ENCODE results near the gene KMT2D. TPM values are rescaled to one million over a fixed set of nuclear protein-coding genes. Genes with fewer than 3 reads are reported as not detected.

The KMT2D gene
- total RNA-seq, 1 donor from 2014 or later: 32.2 TPM

DNA sequence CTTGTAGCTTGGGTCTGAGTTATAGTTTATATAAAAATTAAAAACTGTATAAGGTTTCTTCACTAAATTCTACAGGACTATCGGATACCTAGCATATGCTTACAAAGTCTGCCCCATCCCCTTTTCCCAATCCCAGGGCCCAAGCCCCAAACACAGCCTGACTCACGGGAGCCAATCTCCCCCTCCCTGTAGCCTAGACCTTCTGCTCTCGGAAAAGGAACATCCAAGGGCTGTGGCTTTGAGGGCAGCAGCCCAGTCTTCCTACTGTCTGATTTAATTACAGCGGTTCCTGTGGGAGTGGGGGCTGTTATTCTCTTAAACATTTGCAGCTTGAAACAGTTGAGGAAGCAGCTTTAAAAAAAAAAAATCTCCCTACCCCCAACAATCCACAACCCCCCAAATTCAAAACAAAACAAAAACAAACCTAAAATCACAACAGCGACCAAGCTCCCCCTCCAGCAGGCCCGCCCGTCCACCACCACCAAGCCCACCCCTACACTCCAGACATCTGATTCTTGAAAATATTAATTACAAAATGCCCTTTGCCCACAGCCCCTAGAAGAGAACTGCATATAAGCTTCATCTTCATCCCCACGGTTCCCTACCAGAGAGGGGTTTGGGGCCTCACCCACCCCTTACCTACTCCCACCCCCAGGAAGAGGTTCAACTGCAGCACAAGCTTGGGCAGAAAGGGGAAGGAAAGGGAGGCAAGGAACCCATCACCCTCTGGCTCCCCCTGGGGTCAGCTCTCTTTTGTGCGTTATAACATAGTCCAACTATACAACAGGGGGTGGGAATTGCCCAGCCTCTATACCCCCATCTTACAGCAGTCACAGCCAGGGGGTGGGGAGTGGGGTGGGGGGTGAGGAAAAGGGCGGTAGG lies 40.9 kb downstream of the KMT2D start:
- peak; percentile 66 for DNase-seq (ENCODE audit: low read depth)

DNA sequence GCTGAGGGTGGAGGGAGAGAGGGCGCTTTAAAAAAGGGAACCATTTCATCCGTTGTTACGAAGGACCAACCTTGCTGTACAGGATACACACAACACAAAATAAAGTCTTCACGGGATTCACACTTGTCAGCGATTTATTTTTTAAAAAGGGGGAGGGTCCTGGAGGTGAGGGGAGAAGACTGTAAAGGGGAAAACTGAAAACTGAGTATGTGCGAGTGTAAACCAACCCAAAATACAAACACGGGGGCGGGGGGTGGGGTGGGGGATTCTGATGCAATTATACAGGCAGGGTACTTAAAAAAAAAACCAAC lies 41.5 kb downstream of the KMT2D start:
- no peak for DNase-seq (ENCODE audit: low read depth)

DNA sequence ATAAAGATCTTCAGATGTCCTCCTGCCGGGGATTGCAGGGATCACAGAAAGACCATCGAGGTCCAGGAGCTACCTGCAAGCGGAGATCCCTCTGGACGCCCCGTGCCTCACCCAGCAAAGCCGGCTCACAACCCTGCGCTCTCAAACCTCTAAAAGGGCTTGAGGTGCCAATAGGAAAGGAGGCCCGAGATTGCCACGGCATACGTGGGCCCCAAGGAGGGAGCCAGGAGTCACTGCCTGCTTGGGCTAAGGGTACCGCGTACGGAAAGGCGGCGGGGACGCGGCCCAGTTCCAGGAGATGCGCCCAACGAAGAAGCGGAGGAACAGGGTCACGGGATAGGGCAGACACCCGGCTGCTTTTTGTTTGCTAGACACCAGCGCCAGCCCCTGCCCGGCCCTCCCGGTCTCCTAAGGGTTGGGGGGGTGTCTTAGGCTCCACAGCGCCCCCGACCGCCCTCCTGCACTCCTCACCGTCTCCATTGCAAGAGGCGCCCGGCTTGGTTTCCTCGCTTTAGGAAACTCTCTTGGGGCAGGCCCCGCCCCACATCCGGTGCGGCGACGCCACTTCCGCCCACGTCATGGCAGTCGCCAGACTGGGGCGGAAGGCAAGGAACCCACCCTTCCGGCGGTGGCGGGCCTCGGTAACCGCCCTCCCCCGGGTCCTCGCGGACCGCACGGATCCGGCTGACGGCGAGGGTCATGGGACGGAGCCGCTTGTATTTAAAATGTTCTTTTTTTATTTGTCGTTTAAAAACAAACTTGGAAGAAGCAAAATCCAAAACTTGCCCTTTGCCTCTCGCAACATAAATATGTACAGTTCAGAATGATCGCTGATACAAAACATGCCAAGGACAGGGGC lies 42.1 kb downstream of the KMT2D start, which contains the start of gene PRKAG1:
PRKAG1 (minus strand) TSS at position 516 of the 859 bp plus-strand sequence; CDS start at position 480, 36 bp downstream.
- DNase-seq (ENCODE audit: low read depth): peak; percentile 98

DNA sequence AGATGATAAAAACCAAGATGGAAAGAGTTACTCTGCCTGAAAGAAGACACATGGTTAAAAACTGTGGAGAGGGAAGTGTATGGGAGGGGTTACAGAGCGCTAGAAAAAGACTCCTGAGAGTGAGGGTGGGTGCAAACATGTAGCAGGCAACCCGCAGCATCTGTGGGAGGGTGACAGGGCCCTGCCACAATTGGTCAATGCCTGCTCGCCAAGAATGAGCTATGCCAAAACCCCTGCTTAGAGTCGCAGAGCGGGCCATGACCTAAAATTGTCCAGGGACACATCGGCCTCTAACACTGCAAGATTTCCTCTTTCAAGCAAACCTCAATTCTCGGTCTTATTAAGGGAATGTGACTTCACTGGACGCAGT lies 42.7 kb downstream of the KMT2D start:
- peak; percentile 88 for DNase-seq (ENCODE audit: low read depth)

DNA sequence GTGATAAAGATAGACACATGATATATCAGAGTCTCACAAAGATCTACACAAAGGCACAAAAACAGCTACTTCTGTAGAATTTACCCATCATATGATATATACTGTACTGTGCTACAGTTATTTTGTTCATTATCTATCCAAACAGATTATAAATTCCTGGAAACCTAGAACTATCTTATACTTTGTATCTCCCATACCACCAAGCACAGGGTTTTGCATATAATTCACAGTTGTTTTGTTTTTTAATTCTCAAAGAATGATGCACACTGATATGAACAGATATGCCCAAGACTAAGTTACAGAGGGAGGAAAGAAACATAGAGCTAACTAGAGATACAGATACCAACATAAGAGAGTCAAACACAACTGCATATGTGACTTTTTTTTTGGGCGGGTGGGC lies 45.4 kb downstream of the KMT2D start:
- no peak for DNase-seq (ENCODE audit: low read depth)

DNA sequence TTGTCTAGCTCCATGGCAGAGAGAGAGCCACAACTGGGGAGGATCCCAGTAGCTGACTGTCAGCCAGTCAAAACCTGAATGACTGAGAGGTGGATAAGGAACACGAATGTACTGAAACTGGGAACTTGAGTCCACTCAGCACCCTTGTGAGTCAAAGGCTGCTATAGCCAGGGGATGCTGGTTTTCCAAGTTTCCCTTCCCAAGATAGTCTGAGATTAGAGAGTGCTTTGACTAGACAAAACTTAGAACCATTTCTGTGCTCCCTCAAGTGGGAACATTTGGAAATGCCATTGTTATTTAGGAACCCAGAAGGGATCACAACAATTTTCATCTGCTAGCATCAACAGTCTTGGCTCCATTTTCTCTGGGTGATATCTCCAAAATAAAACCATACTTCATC lies 46.0 kb downstream of the KMT2D start:
- peak; percentile 71 for DNase-seq (ENCODE audit: low read depth)

DNA sequence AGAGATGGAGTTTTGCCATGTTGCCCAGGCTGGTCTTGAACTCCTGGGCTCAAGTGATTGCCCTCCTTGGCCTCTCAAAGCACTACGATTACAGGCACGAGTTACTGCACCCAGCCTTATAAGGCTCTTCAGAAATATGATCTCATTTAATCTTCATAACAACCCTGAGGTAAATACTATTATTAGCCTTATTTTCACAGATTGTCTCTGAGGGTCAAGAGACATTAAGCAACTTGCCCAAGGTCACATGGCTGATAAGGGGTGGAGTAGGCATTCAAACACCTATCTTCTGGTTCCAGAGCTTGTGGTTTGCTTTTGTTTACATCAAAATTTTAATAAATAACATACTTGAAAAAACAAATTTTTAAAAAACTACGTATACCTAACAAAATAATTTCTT lies 47.2 kb downstream of the KMT2D start:
- DNase-seq (ENCODE audit: low read depth): no peak

DNA sequence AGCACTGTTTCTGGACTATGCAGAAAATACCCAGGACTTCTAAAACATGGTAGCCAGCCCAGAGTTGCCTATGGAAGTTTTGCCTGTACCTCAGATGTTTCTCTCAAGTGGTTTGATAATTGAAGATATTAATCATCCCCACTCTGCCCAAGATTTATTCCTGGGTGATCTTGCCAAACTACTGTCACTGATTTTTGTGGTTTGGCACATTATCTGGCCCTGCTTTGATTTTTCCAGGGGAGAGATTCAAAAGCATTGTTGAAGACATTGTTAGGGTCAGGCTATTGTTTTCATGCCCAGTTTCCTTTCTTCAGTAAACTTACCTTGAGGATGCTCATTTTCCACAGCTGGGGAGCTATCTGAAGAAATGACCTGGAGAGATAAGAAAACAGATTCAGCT lies 47.9 kb downstream of the KMT2D start:
- DNase-seq (ENCODE audit: low read depth): no peak

Other genes with a start within 250 kb of the KMT2D start
- 8.5 and 9.0 TPM in 2 replicates for gene CACNB3, start 242.3 kb downstream of the KMT2D start, total RNA-seq
- gene DDX23, start 208.6 kb downstream of the KMT2D start, total RNA-seq: 60.4 and 61.2 TPM in 2 replicates
- not detected in 2 replicates for gene RND1, start 194.9 kb downstream of the KMT2D start, total RNA-seq
- gene FKBP11, start 135.3 kb downstream of the KMT2D start, total RNA-seq: 4.3 and 8.0 TPM in 2 replicates
- 47.6 and 54.1 TPM in 2 replicates for gene ARF3, start 103.3 kb downstream of the KMT2D start, total RNA-seq
- gene WNT10B, start 89.1 kb downstream of the KMT2D start, total RNA-seq: 0.83 and 1.4 TPM in 2 replicates
- gene WNT1, start 82.5 kb downstream of the KMT2D start, total RNA-seq: not detected in 2 replicates
- gene DDN, start 61.4 kb downstream of the KMT2D start, total RNA-seq: 3.4 and 12.3 TPM in 2 replicates
- gene PRKAG1, start 42.0 kb downstream of the KMT2D start, total RNA-seq: 67.0 and 76.0 TPM in 2 replicates
- 1.2 TPM in 1 of 2 replicates, not detected in the other for gene RHEBL1, start 9.2 kb upstream of the KMT2D start, total RNA-seq
- 0.21 and 0.27 TPM in 2 replicates for gene DHH, start 34.0 kb upstream of the KMT2D start, total RNA-seq
- gene LMBR1L, start 50.1 kb upstream of the KMT2D start, total RNA-seq: 27.0 and 27.5 TPM in 2 replicates
- 1,860 and 2,094 TPM in 2 replicates for gene TUBA1B, start 70.6 kb upstream of the KMT2D start, total RNA-seq
- gene TUBA1A, start 128.3 kb upstream of the KMT2D start, total RNA-seq: 2,694 and 2,699 TPM in 2 replicates
- 547 and 595 TPM in 2 replicates for gene TUBA1C, start 204.3 kb upstream of the KMT2D start, total RNA-seq
- 0.05 TPM in 1 of 2 replicates, not detected in the other for gene PRPH, start 234.4 kb upstream of the KMT2D start, total RNA-seq

Measured in myocyte (in vitro differentiated cells).